GM12878 (cell line): Measurements from ENCODE around the gene WDFY4. TPM values are rescaled to one million over a fixed set of nuclear protein-coding genes. Genes with fewer than 3 reads are reported as not detected.

Experiments
- ATAC-seq: fragments of 200-7000 bp; cut with Tn5 transposase; 3 replicates; pipeline ENCODE4 v1.9.1; 2020; ENCODE audit warnings: mild to moderate bottlenecking, moderate library complexity
- BruUV-seq: library from RNA; stranded (reverse); fragments of 400-500 nt; replicated peaks from 2 replicates; lab custom pipeline; 2021; lab: Mats Ljungman, UMichigan
- CTCF ChIA-PET: fragments of 300-600 bp; sonication (Branson Sonifier 250); formaldehyde crosslinking; extraction: SDS; loops from one replicate; lab custom pipeline; 2021; ENCODE audit warnings: inconsistent platforms; lab: Yijun Ruan, JAX
- POLR2A ChIA-PET: fragments of 350-600 bp; formaldehyde crosslinking; extraction: SDS; loops from one replicate; lab custom pipeline; 2021; ENCODE audit warnings: inconsistent platforms; lab: Charles Lee
- RAD21 ChIA-PET: fragments of 300-600 bp; sonication (Branson Sonifier 250); formaldehyde crosslinking; loops from one replicate; lab custom pipeline; 2023; ENCODE audit warnings: antibody characterized with exemption; ENCODE audit not compliant: unreplicated experiment; lab: Charles Lee
- SMC1A ChIA-PET: fragments of 300-600 bp; sonication (Branson Sonifier 250); formaldehyde crosslinking; loops from one replicate; lab custom pipeline; 2023; ENCODE audit not compliant: unreplicated experiment, uncharacterized antibody; lab: Charles Lee
- DNase-seq: peaks from one replicate; pipeline ENCODE4 v3.0.0-alpha.2; 2011; ENCODE audit warnings: low read depth, low spot score
- FAIRE-seq: peaks from 3 replicates; lab custom pipeline; 2011; peaks lifted over from hg19 to GRCh38; lab: Jason Lieb, UNC
- H2AFZ ChIP-seq: 2 replicates; pipeline ENCODE4 v1.6.0; 2011; ENCODE audit warnings: low read depth, low read length, control low read depth; ENCODE audit not compliant: control insufficient read depth
- H3K27ac ChIP-seq: 2 replicates; pipeline ENCODE4 v1.5.1; 2011; ENCODE audit warnings: control low read depth; ENCODE audit not compliant: control insufficient read depth, insufficient read depth
- H3K27me3 ChIP-seq, 2 experiments: replicated peaks in 1 of 2; 2 replicates each; pipeline versions ENCODE4 v1.6.0 to v1.6.1; 2011; ENCODE audit warnings: low read length in 1 of 2; ENCODE audit not compliant: control insufficient read depth in 2 of 2, insufficient read depth in 2 of 2
- H3K36me3 ChIP-seq, 2 experiments: 2 replicates each; pipeline ENCODE4 v1.5.1; 2011; ENCODE audit warnings: low read length in 1 of 2; ENCODE audit not compliant: control insufficient read depth in 2 of 2, insufficient read depth in 2 of 2
- H3K4me1 ChIP-seq: 2 replicates; pipeline ENCODE4 v1.6.1; 2011; ENCODE audit warnings: mild to moderate bottlenecking, low read length, moderate library complexity, mixed read lengths; ENCODE audit not compliant: control insufficient read depth, insufficient read depth
- H3K4me2 ChIP-seq: 2 replicates; pipeline ENCODE4 v1.6.0; 2011; ENCODE audit warnings: control low read depth; ENCODE audit not compliant: control insufficient read depth, insufficient read depth
- H3K4me3 ChIP-seq: fragments of 200-600 bp; sonication (generic); 2 replicates; pipeline ENCODE4 v1.5.1; 2016
- H3K79me2 ChIP-seq: 2 replicates; pipeline ENCODE4 v1.6.0; 2011; ENCODE audit warnings: low read length; ENCODE audit not compliant: control insufficient read depth, insufficient read depth
- H3K9ac ChIP-seq: 2 replicates; pipeline ENCODE4 v1.8.0; 2011; ENCODE audit warnings: low read length, control low read depth, mixed read lengths; ENCODE audit not compliant: control insufficient read depth, insufficient read depth
- H3K9me3 ChIP-seq: replicated peaks from 3 replicates; pipeline ENCODE4 v1.5.1; 2011; ENCODE audit warnings: mild to moderate bottlenecking, low read length; ENCODE audit not compliant: control insufficient read depth, insufficient read depth
- H4K20me1 ChIP-seq: 2 replicates; pipeline ENCODE4 v1.6.0; 2011; ENCODE audit not compliant: control insufficient read depth, insufficient read depth
- HDGF ChIP-seq: fragments of 450-650 bp; IDR thresholded peaks from 2 replicates; pipeline ENCODE4 v1.6.1; 2016; ENCODE audit warnings: antibody characterized with exemption
- MTA3 ChIP-seq: IDR thresholded peaks from 2 replicates; pipeline ENCODE4 v1.6.1; 2012; ENCODE audit warnings: low read length, inconsistent platforms, borderline replicate concordance
- NR2C1 ChIP-seq: fragments of 450-650 bp; IDR thresholded peaks from 2 replicates; pipeline ENCODE4 v1.6.1; 2017; ENCODE audit warnings: antibody characterized with exemption, mild to moderate bottlenecking, moderate library complexity
- ZNF622 ChIP-seq: fragments of 450-650 bp; IDR thresholded peaks from 2 replicates; pipeline ENCODE4 v1.6.1; 2017; ENCODE audit warnings: mild to moderate bottlenecking, inconsistent platforms
- WGBS: methylation state at CpG from one replicate; pipeline ENCODE4 v1.1.6; 2016; ENCODE audit warnings: low lambda C conversion rate; ENCODE audit not compliant: insufficient replicate concordance, insufficient coverage; ENCODE audit errors: missing lambda C conversion rate; 5-methylcytosine and 5-hydroxymethylcytosine counted together
- in situ Hi-C: fragments of 300-500 bp; cut with MboI; formaldehyde crosslinking; loops from 9 replicates; pipeline ENCODE4 v1.14.3; 2018; ENCODE audit warnings: mixed read lengths
- intact Hi-C: fragments of 100-400 bp; cut with micrococcal nuclease; formaldehyde crosslinking; loops from one replicate; pipeline ENCODE4 v1.14.2; 2022; ENCODE audit not compliant: unreplicated experiment
- polyA plus RNA-seq, 11 experiments: library from polyadenylated mRNA; depleted of rRNA in 4 of 11; unstranded in 6 of 11; stranded (reverse) in 5 of 11; fragments of >200 nt; fragmentation: Nextera tagmentation in 4 of 11; fragmentation: Illumina TruSeq in 1 of 11; extraction: Ambion mirVana in 4 of 11; extraction: Trizol in 1 of 11; gene quantifications; 1 replicate in 1 of 11; 2 replicates in 10 of 11; pipeline versions ENCODE4 v1.2.1 to v1.2.3, GENCODE V29; 2011 to 2016; ENCODE audit warnings: inconsistent platforms in 2 of 11, missing spikeins in 2 of 11, low read depth in 1 of 11
- total RNA-seq, 4 experiments: library from RNA; depleted of rRNA in 3 of 4; stranded (reverse); fragments of >200 nt in 3 of 4; fragmentation: Illumina TruSeq in 1 of 4; extraction: Trizol in 1 of 4; gene quantifications; 2 replicates each; pipeline versions ENCODE4 v1.2.1 to v1.2.3, GENCODE V29; 2013 to 2021
- TF ChIP-seq, protein P1 (sequence below): IDR thresholded peaks from 2 replicates; pipeline ENCODE4 v1.6.1; 2012; ENCODE audit warnings: low read depth, low read length, improper control_type of control experiment
- TF ChIP-seq, protein P2 (sequence below): IDR thresholded peaks from 2 replicates; pipeline ENCODE4 v1.6.1; 2012; ENCODE audit warnings: low read length, inconsistent platforms
- TF ChIP-seq, protein P3 (sequence below): fragments of 450-650 bp; IDR thresholded peaks from 2 replicates; pipeline ENCODE4 v1.6.1; 2016; ENCODE audit warnings: mild to moderate bottlenecking

The WDFY4 gene
- total and polyA plus RNA-seq, 10 of the 15 experiments (the other 5 are each of a cell fraction or from before 2014, with no cell fraction given): 13.5 to 132 (median 47.3) TPM

DNA sequence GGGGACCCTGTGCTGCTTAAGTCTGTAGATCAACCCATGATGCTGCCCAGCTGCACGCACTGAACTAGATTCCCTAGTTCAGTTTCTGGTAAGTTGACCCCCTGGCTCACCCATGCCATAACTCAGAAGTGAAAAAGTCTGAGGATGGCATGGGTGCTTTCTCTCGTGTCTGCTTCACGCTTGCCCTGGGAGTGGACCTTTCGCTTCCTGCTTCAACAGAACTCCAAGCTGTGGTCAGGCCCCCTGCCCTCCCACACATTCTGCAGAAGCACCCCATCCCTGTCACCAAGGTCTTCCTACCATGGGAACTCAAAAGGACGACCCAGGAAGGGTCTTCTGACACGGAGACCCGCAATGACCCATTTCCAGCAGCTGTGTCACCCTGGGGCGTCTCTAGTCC, 215.1 kb downstream of the WDFY4 start:
- Histone ChIP-seq H3K27ac (no peak overlapping the region), H3K9ac (no peak overlapping the region), H3K36me3 (peaks cover 23 to 30% of the 10 kb centered on the region in 2 experiments), H3K9me3 (no peaks in the 10 kb centered on the region), H3K79me2 (no peaks in the 10 kb centered on the region), H4K20me1 (no peaks in the 10 kb centered on the region), H2AFZ (no peak overlapping the region), H3K4me3 (no peak overlapping the region), H3K27me3 (no peaks in the 10 kb centered on the region), H3K4me1 (no peaks in the 10 kb centered on the region), H3K4me2 (no peak overlapping the region)
- POLR2A ChIA-PET: no interaction called here
- no TSS peak for BruUV-seq
- WGBS: 82% methylated on average over 8 of the region's 8 CpGs
- in situ Hi-C loops (no loop called here), intact Hi-C loops (no loop called here)
- RAD21 ChIA-PET: no interaction called here
- DNase-seq: no peak
- no peak for FAIRE-seq
- no peak for TF ChIP-seq HDGF
- no peak for TF ChIP-seq NR2C1
- TF ChIP-seq, protein P1, sequence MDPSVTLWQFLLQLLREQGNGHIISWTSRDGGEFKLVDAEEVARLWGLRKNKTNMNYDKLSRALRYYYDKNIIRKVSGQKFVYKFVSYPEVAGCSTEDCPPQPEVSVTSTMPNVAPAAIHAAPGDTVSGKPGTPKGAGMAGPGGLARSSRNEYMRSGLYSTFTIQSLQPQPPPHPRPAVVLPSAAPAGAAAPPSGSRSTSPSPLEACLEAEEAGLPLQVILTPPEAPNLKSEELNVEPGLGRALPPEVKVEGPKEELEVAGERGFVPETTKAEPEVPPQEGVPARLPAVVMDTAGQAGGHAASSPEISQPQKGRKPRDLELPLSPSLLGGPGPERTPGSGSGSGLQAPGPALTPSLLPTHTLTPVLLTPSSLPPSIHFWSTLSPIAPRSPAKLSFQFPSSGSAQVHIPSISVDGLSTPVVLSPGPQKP: no peak
- TF ChIP-seq, protein P2, sequence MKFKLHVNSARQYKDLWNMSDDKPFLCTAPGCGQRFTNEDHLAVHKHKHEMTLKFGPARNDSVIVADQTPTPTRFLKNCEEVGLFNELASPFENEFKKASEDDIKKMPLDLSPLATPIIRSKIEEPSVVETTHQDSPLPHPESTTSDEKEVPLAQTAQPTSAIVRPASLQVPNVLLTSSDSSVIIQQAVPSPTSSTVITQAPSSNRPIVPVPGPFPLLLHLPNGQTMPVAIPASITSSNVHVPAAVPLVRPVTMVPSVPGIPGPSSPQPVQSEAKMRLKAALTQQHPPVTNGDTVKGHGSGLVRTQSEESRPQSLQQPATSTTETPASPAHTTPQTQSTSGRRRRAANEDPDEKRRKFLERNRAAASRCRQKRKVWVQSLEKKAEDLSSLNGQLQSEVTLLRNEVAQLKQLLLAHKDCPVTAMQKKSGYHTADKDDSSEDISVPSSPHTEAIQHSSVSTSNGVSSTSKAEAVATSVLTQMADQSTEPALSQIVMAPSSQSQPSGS: no peak
- no peak for TF ChIP-seq MTA3
- TF ChIP-seq ZNF622: no peak
- TF ChIP-seq, protein P3, sequence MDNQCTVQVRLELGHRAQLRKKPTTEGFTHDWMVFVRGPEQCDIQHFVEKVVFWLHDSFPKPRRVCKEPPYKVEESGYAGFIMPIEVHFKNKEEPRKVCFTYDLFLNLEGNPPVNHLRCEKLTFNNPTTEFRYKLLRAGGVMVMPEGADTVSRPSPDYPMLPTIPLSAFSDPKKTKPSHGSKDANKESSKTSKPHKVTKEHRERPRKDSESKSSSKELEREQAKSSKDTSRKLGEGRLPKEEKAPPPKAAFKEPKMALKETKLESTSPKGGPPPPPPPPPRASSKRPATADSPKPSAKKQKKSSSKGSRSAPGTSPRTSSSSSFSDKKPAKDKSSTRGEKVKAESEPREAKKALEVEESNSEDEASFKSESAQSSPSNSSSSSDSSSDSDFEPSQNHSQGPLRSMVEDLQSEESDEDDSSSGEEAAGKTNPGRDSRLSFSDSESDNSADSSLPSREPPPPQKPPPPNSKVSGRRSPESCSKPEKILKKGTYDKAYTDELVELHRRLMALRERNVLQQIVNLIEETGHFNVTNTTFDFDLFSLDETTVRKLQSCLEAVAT: no peak
- SMC1A ChIA-PET: no interaction called here
- no peak for ATAC-seq
- CTCF ChIA-PET: no interaction called here
